Uterus (tissue), 4 donors: ENCODE measurements around the gene UBASH3A. TPM values are rescaled to one million over a fixed set of nuclear protein-coding genes. Genes with fewer than 3 reads are reported as not detected.

Source experiments
- DNase-seq, 2 donors: peaks; one replicate each; pipeline ENCODE4 v3.0.0-alpha.2; 2019 to 2020
- H3K27ac ChIP-seq, 2 donors: fragments of 200-600 bp; sonication (generic); 1 replicate in 1 of 2; 2 replicates in 1 of 2; pipeline ENCODE4 v1.5.1; 2016 to 2018
- H3K27me3 ChIP-seq, 2 donors: fragments of 200-600 bp; sonication (generic); one replicate each; pipeline ENCODE4 v1.5.1; 2018 to 2019; ENCODE audit warnings: control low read depth in 1 of 2
- H3K36me3 ChIP-seq, 2 donors: fragments of 200-600 bp; sonication (generic); one replicate each; pipeline ENCODE4 v1.5.1; 2019; ENCODE audit warnings: control low read depth in 1 of 2
- H3K4me1 ChIP-seq, 2 donors: fragments of 200-600 bp; sonication (generic); one replicate each; pipeline ENCODE4 v1.5.1; 2018 to 2019; ENCODE audit warnings: control low read depth in 1 of 2
- H3K4me3 ChIP-seq, 2 donors: fragments of 200-600 bp; sonication (generic); 1 replicate in 1 of 2; 2 replicates in 1 of 2; pipeline ENCODE4 v1.5.1; 2018 to 2019; ENCODE audit warnings: mild to moderate bottlenecking in 1 of 2
- H3K9me3 ChIP-seq, 2 donors: fragments of 200-600 bp; sonication (generic); one replicate each; pipeline ENCODE4 v1.5.1; 2019; ENCODE audit warnings: control low read depth in 1 of 2
- POLR2A ChIP-seq, 2 donors: fragments of 450-650 bp; IDR thresholded peaks; one replicate each; pipeline ENCODE4 v1.6.1; 2016; ENCODE audit warnings: antibody characterized with exemption in 2 of 2, mild to moderate bottlenecking in 1 of 2, moderate library complexity in 1 of 2
- intact Hi-C: fragments of 100-400 bp; cut with DNase I; formaldehyde crosslinking; loops from one replicate; pipeline ENCODE4 v1.15.1; 2023; ENCODE audit warnings: low total_unique reads
- total RNA-seq, 4 donors: library from RNA; depleted of rRNA in 3 of 4; stranded (reverse); fragments of >200 nt in 3 of 4; gene quantifications; one replicate each; pipeline versions ENCODE4 v1.1.0 to v1.2.4, GENCODE V29; 2014 to 2023
- TF ChIP-seq, protein P1 (sequence below), 4 experiments: fragments of 200-600 bp in 2 of 4; fragments of 450-650 bp in 2 of 4; sonication (generic) in 2 of 4; IDR thresholded peaks; one replicate each; pipeline ENCODE4 v1.5.1; 2016 to 2019; ENCODE audit warnings: antibody characterized with exemption in 4 of 4, mild to moderate bottlenecking in 2 of 4, moderate library complexity in 1 of 4
- donor health status: DM: yes; HTN: yes; CAD: no.

The UBASH3A gene
- total RNA-seq, 4 donors from 2014 or later, result 0.79 to 1.0 TPM; not detected in 2

DNA sequence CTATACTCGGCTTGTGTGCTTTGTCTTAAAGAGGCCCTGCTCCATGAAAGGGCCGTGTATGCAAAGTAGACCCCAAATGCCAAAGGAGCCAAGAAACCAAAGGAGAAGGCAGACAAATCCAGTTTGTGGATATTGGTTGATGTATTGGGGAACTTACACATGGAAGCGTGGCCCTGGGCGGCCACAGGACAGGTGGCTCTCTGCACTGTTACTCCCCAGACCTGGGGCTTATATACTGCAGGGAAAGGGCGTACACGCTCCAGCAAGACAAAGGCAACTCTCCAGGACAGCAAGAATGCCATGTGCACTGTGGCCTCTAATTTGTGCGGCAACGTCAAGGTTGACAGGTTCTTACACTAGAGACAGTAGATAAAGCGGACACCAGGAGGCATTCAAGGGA lies 67.5 kb downstream of the UBASH3A start:
- TF ChIP-seq, protein P1, sequence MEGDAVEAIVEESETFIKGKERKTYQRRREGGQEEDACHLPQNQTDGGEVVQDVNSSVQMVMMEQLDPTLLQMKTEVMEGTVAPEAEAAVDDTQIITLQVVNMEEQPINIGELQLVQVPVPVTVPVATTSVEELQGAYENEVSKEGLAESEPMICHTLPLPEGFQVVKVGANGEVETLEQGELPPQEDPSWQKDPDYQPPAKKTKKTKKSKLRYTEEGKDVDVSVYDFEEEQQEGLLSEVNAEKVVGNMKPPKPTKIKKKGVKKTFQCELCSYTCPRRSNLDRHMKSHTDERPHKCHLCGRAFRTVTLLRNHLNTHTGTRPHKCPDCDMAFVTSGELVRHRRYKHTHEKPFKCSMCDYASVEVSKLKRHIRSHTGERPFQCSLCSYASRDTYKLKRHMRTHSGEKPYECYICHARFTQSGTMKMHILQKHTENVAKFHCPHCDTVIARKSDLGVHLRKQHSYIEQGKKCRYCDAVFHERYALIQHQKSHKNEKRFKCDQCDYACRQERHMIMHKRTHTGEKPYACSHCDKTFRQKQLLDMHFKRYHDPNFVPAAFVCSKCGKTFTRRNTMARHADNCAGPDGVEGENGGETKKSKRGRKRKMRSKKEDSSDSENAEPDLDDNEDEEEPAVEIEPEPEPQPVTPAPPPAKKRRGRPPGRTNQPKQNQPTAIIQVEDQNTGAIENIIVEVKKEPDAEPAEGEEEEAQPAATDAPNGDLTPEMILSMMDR (IDR thresholded peaks at IDR 0.05), result no peak
- no peak for TF ChIP-seq POLR2A (IDR thresholded peaks at IDR 0.05)
- no peaks in the 10 kb centered on the region for H3K4me1 ChIP-seq
- no peak overlapping the region for H3K4me3 ChIP-seq
- no peak for DNase-seq
- intact Hi-C loops, result no loop called here
- H3K27me3 ChIP-seq, result no peaks in the 10 kb centered on the region
- no peaks in the 10 kb centered on the region for H3K36me3 ChIP-seq
- H3K9me3 ChIP-seq, result no peaks in the 10 kb centered on the region
- no peak overlapping the region for H3K27ac ChIP-seq

DNA sequence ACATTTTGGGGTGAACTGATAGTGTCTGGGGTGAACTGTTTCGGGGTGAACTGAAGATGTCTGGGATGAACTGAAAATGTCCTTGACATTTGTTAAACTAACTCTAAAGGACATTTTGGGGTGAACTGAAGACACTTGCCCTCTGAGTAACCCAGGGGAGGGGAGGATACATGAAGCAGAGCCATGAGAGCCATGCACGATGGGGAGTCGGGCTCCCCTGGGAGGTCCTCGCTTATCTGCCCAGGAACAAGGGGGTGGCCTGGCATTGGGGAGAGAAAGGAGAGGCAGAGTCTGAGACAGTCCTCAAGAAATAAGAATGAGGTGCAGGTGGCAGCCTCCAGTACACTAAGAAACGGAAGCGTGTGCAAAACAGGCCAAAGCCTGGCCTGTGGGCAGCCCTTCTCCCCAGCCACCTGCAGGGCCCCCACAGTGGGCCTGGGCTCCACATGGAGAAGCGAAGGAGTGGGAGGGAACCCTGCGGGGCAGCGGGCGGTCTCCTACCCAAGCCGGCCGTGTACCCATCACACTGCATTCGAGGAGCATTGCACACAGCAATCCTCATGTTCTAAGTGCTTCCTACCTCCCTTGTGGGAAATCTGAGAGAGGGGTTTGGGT lies 68.1 kb downstream of the UBASH3A start:
- no peak overlapping the region for H3K4me3 ChIP-seq
- no peaks in the 10 kb centered on the region for H3K27me3 ChIP-seq
- intact Hi-C loops, result no loop called here
- no peaks in the 10 kb centered on the region for H3K36me3 ChIP-seq
- no peak overlapping the region for H3K27ac ChIP-seq
- no peak for DNase-seq
- H3K9me3 ChIP-seq, result no peaks in the 10 kb centered on the region
- TF ChIP-seq, protein P1 (IDR thresholded peaks at IDR 0.05), result no peak
- TF ChIP-seq POLR2A (IDR thresholded peaks at IDR 0.05), result no peak
- H3K4me1 ChIP-seq, result no peaks in the 10 kb centered on the region

DNA sequence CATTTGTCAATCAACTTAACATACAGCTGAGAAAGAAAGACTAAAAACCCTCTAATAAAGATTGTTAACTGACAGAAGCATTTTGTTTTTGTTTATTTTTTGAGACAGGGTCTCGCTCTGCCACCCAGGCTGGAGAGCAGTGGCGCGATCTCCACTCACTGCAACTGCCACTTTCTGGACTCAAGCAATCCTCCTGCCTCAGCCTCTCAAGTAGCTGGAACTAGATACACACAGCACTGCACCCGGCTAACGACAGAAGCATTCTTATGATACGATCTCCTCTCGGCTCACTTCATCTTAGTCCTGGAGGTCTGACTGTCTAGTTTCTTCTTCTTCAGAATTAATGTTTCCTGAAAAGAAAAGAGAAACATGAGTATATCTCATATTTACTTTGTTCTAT lies 68.8 kb downstream of the UBASH3A start:
- Histone ChIP-seq H3K27ac (no peak overlapping the region), H3K9me3 (no peaks in the 10 kb centered on the region), H3K27me3 (no peaks in the 10 kb centered on the region), H3K36me3 (no peaks in the 10 kb centered on the region), H3K4me3 (no peak overlapping the region), H3K4me1 (no peaks in the 10 kb centered on the region)
- no peak for TF ChIP-seq POLR2A (IDR thresholded peaks at IDR 0.05)
- TF ChIP-seq, protein P1 (IDR thresholded peaks at IDR 0.05), result no peak
- intact Hi-C loops, result no loop called here
- no peak for DNase-seq

DNA sequence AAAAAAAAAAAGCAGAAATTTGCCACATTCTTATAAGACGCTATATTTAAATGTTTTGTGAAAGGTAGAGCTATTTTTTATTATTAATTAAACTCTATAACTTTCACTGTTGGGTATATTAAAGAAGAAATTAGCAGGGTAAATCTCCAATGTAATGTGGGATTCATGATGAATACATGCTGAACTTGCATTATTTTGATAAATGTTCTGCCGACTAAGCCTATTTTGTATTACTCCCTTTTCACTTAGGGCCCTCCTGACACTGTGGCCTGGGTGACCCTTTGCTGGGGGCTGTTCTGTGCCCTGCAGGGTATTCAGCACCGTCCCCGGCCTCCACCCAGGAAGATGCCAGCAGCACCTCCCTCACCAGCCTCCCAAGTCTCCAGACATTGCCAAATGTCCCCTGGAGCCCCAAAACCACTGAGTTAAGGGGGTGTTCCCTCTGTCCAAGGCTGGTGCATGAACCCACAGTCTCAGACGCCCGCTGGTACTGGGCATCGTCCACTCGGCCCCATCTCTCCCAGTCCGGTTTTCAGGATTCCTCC lies 69.9 kb downstream of the UBASH3A start:
- no peak overlapping the region for H3K27ac ChIP-seq
- TF ChIP-seq POLR2A (IDR thresholded peaks at IDR 0.05), result no peak
- TF ChIP-seq, protein P1 (IDR thresholded peaks at IDR 0.05), result no peak

DNA sequence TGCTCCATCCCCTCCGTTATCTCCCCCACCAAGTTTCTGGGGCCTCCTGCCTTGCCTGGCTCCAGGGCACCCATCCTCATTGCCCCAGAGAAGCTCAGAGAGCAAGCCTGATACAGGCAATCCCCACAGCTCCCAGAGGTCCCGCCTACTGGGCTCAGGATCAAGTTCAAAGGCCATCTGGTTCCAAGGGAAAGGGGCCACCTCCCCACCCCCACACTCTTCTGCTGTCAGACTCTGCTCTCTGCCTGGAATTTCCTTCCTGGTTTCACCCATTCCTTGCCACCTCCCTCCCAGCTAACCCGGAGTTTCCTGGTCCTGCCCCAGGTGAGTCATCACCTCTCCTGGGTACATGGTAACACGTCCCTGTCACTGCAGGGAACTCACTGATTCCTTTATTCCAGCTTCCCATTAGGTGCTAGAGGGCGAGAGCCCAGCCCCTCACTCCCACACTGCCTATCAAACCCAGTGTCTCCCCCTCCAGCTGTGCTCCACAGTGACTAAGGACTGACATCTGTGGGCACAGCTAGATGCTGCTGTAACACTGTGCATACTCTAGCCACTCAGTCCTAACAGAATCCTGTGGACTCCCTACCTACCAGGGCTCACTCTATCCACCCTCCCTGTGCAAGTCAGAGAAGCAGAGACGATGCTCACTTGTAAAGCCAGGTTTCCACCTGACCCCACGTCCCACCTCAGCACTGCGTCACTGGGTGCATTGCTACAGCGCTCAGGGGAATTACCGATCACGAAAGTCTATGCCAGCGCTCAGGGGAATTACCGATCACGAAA lies 70.5 kb downstream of the UBASH3A start:
- no peaks in the 10 kb centered on the region for H3K36me3 ChIP-seq
- H3K27me3 ChIP-seq, result no peaks in the 10 kb centered on the region
- no peak for DNase-seq
- intact Hi-C loops, result no loop called here
- H3K27ac ChIP-seq, result no peak overlapping the region
- H3K4me1 ChIP-seq, result no peaks in the 10 kb centered on the region
- no peak overlapping the region for H3K4me3 ChIP-seq
- H3K9me3 ChIP-seq, result no peaks in the 10 kb centered on the region
- no peak for TF ChIP-seq POLR2A (IDR thresholded peaks at IDR 0.05)
- TF ChIP-seq, protein P1 (IDR thresholded peaks at IDR 0.05), result no peak

More for the DNA sequence above, 69.9 kb downstream of the UBASH3A start:
- DNase-seq, result no peak
- no peaks in the 10 kb centered on the region for H3K36me3 ChIP-seq
- intact Hi-C loops, result no loop called here
- no peaks in the 10 kb centered on the region for H3K9me3 ChIP-seq
- no peak overlapping the region for H3K4me3 ChIP-seq
- no peaks in the 10 kb centered on the region for H3K4me1 ChIP-seq
- H3K27me3 ChIP-seq, result no peaks in the 10 kb centered on the region
